ENCODE data around the gene CNTNAP5.

CNTNAP5 gene

DNA sequence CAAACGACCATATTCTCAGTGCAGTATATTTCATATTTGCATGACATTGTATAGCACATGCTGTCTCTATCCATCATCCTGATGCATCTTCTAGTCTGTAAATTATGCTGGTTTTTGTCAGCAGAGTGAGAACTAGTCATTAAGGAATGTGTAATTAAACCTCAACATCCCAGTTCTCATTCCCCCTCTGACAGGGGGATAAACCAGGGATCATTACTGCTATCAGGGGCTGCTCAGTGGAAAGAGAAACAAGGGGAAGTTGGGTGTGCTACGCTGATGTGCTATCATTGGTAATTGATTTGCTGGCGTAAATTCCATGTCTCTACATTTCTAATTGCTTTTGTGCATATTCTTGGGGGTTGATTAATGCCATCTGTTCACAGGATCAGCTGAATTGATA lies 7.7 kb downstream of the CNTNAP5 start:
- Histone ChIP-seq H3K9ac (ENCODE audit: low read depth, low read length) (no peak overlapping the region), H3K27me3 (ENCODE audit: control insufficient read depth, insufficient read depth, low read length) (no peaks in the 10 kb centered on the region), H3K9me3 (ENCODE audit: control insufficient read depth, insufficient read depth, low read length) (no peaks in the 10 kb centered on the region), H3K4me3 (ENCODE audit: low read depth, low read length) (no peak overlapping the region), H3K4me1 (ENCODE audit: control insufficient read depth, insufficient read depth, low read length) (no peaks in the 10 kb centered on the region), H3K36me3 (ENCODE audit: control insufficient read depth, insufficient read depth, low read length) (no peaks in the 10 kb centered on the region), H3K27ac (ENCODE audit: low read depth, low read length) (no peak overlapping the region)

DNA sequence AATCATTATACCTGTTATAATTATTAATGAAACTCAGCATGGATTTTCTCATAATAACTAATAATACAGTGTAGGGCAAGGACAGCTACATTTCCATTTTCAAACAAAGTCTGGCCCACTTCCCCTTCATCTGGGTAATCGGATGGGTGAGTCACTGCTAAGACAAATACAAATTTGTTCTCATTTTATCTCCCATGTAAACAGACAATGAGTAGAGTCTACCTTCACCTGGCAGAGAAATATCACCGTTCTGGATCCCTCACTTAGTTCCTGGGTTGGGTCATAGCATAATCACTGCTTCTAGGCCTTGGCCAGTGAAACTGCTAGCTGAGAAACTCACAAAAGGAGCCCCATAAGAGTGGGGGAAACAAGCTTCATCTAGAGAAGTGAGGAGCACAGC lies 9.2 kb downstream of the CNTNAP5 start:
- H3K4me1 ChIP-seq (ENCODE audit: control insufficient read depth, insufficient read depth, low read length), result peaks cover 8% of the 10 kb centered on the region
- no peaks in the 10 kb centered on the region for H3K36me3 ChIP-seq (ENCODE audit: control insufficient read depth, insufficient read depth, low read length)
- no peak overlapping the region for H3K4me3 ChIP-seq (ENCODE audit: low read depth, low read length)
- no peaks in the 10 kb centered on the region for H3K9me3 ChIP-seq (ENCODE audit: control insufficient read depth, insufficient read depth, low read length)
- H3K27me3 ChIP-seq (ENCODE audit: control insufficient read depth, insufficient read depth, low read length), result no peaks in the 10 kb centered on the region
- no peak overlapping the region for H3K27ac ChIP-seq (ENCODE audit: low read depth, low read length)
- H3K9ac ChIP-seq (ENCODE audit: low read depth, low read length), result no peak overlapping the region

DNA sequence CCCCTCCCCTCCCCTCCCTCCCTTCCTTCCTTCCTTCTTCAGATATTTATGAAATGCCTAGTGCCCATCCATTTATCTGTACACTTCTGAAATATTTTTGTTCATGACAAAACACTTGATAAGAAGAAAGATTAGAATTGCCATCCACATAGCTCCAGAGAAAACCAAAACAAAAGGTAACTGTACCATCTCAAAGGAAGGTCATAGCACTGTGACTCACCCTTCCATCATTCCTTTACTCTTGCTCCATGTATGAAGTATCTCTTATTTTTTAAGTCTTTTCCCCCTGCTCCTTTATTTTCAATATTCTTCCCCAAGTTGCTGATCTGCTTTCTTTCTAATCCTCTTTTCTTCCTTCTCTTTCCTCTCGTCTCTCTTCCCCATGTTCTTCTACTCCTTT lies 9.9 kb downstream of the CNTNAP5 start:
- H3K27ac ChIP-seq (ENCODE audit: low read depth, low read length), result no peak overlapping the region
- no peaks in the 10 kb centered on the region for H3K27me3 ChIP-seq (ENCODE audit: control insufficient read depth, insufficient read depth, low read length)
- no peak overlapping the region for H3K9ac ChIP-seq (ENCODE audit: low read depth, low read length)
- peaks cover 10% of the 10 kb centered on the region for H3K4me1 ChIP-seq (ENCODE audit: control insufficient read depth, insufficient read depth, low read length)
- H3K9me3 ChIP-seq (ENCODE audit: control insufficient read depth, insufficient read depth, low read length), result no peaks in the 10 kb centered on the region
- H3K4me3 ChIP-seq (ENCODE audit: low read depth, low read length), result no peak overlapping the region
- H3K36me3 ChIP-seq (ENCODE audit: control insufficient read depth, insufficient read depth, low read length), result no peaks in the 10 kb centered on the region

DNA sequence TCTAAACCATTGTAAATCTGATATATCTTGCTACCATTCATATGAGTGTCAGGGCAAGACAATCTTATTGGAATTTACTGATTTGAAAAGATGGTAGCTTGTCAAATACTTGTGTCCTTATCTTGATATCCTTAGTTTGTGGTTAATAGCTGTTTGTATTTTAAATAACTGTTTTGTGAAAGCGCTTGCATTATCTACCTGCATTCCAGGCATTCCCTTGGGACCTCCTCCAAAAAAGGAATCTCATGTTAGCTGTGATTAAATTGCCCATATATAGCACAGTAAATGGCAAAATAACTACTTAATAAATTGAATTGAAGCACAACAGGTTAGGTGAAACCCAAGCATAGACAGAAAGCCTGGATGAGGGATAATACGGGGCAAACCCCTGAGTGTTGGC lies 13.9 kb downstream of the CNTNAP5 start:
- H3K27me3 ChIP-seq (ENCODE audit: control insufficient read depth, insufficient read depth, low read length), result no peaks in the 10 kb centered on the region
- H3K36me3 ChIP-seq (ENCODE audit: control insufficient read depth, insufficient read depth, low read length), result no peaks in the 10 kb centered on the region
- H3K4me1 ChIP-seq (ENCODE audit: control insufficient read depth, insufficient read depth, low read length), result peaks cover 10% of the 10 kb centered on the region
- no peak overlapping the region for H3K9ac ChIP-seq (ENCODE audit: low read depth, low read length)
- no peaks in the 10 kb centered on the region for H3K9me3 ChIP-seq (ENCODE audit: control insufficient read depth, insufficient read depth, low read length)
- no peak overlapping the region for H3K27ac ChIP-seq (ENCODE audit: low read depth, low read length)
- H3K4me3 ChIP-seq (ENCODE audit: low read depth, low read length), result no peak overlapping the region

DNA sequence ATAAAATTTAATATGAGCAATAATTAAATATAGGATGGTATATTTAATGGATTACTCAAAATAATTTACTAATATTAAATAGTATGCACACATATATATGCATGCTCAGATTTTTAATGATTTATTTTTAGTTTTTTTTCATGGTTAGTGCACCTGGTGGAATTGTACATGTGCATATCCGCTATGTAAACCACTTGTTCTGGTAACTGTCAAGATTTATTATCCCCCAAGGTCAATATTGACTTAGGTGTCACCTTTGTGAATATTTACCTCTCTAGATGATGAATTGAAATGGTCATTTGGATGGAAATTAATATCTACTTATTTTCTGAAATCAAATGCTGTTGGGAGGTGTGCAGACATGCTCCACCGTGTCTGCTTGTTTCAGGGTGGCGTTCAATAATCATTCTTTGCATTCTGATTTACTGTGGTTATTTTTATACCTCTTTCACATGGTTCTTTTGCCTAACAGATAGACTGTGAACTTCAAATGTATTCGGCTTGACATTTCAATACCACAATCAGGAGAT lies 14.7 kb downstream of the CNTNAP5 start:
- Histone ChIP-seq H3K9ac (ENCODE audit: low read depth, low read length) (no peak overlapping the region), H3K4me3 (ENCODE audit: low read depth, low read length) (no peak overlapping the region), H3K36me3 (ENCODE audit: control insufficient read depth, insufficient read depth, low read length) (no peaks in the 10 kb centered on the region), H3K27ac (ENCODE audit: low read depth, low read length) (no peak overlapping the region), H3K4me1 (ENCODE audit: control insufficient read depth, insufficient read depth, low read length) (peaks cover 10% of the 10 kb centered on the region), H3K9me3 (ENCODE audit: control insufficient read depth, insufficient read depth, low read length) (no peaks in the 10 kb centered on the region), H3K27me3 (ENCODE audit: control insufficient read depth, insufficient read depth, low read length) (no peaks in the 10 kb centered on the region)

DNA sequence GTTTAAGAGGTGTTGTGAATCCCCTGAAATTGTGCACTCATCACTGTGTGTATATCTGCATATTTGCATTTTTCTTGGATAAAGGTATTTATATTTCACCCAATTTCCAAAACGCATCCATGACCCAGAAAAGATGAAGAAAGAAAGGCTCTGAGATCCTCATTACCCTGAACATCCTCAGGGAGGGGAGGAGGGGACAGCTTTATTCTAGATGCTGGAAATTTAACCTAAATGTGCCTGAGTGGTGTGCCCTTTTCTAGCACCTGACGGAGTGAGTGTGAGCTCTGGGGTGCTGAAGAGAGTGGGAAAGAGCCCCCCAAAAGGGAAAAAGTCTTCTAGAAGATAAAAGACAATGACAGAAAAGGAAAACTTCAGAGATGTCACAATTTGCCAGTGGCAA lies 20.8 kb downstream of the CNTNAP5 start:
- Histone ChIP-seq H3K4me1 (ENCODE audit: control insufficient read depth, insufficient read depth, low read length) (peaks cover 36% of the 10 kb centered on the region), H3K36me3 (ENCODE audit: control insufficient read depth, insufficient read depth, low read length) (no peaks in the 10 kb centered on the region), H3K9me3 (ENCODE audit: control insufficient read depth, insufficient read depth, low read length) (no peaks in the 10 kb centered on the region), H3K27ac (ENCODE audit: low read depth, low read length) (peak overlapping the region; percentile 72), H3K4me3 (ENCODE audit: low read depth, low read length) (no peak overlapping the region), H3K27me3 (ENCODE audit: control insufficient read depth, insufficient read depth, low read length) (no peaks in the 10 kb centered on the region), H3K9ac (ENCODE audit: low read depth, low read length) (no peak overlapping the region)

DNA sequence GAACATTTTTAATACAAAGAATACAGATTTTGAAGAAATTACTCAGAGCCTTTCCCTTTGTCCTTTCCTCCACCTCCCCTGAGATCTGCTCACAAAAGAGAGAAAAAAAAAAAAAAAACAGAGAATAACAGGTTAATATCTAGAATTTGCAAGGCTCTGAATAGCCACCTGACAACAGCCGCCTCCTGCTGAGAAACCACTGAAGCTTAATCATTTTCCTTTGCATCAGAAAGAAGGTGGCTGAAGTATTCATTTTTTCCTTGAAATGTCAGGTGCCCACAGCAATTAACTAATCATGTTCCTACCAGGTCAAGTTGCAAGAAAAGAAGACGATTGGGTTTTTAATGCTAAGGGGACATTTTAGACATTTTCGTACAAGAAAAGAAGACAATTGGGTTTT lies 21.2 kb downstream of the CNTNAP5 start:
- Histone ChIP-seq H3K27ac (ENCODE audit: low read depth, low read length) (peak overlapping the region; percentile 72), H3K4me3 (ENCODE audit: low read depth, low read length) (peak overlapping the region; percentile 1; the same call in 1 of the 2 replicates), H3K9ac (ENCODE audit: low read depth, low read length) (no peak overlapping the region), H3K27me3 (ENCODE audit: control insufficient read depth, insufficient read depth, low read length) (no peaks in the 10 kb centered on the region), H3K9me3 (ENCODE audit: control insufficient read depth, insufficient read depth, low read length) (no peaks in the 10 kb centered on the region), H3K36me3 (ENCODE audit: control insufficient read depth, insufficient read depth, low read length) (no peaks in the 10 kb centered on the region), H3K4me1 (ENCODE audit: control insufficient read depth, insufficient read depth, low read length) (peaks cover 36% of the 10 kb centered on the region)

DNA sequence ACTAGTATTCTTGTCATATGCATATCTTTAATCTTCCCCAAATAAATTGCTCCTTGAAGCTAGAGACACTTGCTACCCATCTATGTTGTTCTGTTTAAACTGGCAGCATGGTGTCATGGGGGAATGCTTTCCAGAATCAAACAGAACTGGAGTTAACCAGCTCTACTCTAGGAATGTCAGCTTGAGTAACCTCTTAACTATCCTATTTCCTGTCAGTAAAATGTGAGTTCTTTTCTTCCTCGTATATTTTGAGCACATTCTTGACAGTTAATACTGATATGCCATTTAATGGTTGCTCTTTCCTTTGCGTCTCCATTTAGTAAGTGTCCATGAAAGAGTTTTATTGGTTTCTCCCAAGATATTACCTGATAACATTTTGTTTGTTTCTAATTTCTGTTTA lies 23.0 kb downstream of the CNTNAP5 start:
- H3K27me3 ChIP-seq (ENCODE audit: control insufficient read depth, insufficient read depth, low read length), result no peaks in the 10 kb centered on the region
- H3K9ac ChIP-seq (ENCODE audit: low read depth, low read length), result no peak overlapping the region
- H3K4me1 ChIP-seq (ENCODE audit: control insufficient read depth, insufficient read depth, low read length), result peaks cover 36% of the 10 kb centered on the region
- H3K9me3 ChIP-seq (ENCODE audit: control insufficient read depth, insufficient read depth, low read length), result no peaks in the 10 kb centered on the region
- H3K36me3 ChIP-seq (ENCODE audit: control insufficient read depth, insufficient read depth, low read length), result no peaks in the 10 kb centered on the region
- H3K4me3 ChIP-seq (ENCODE audit: low read depth, low read length), result no peak overlapping the region
- H3K27ac ChIP-seq (ENCODE audit: low read depth, low read length), result no peak overlapping the region

DNA sequence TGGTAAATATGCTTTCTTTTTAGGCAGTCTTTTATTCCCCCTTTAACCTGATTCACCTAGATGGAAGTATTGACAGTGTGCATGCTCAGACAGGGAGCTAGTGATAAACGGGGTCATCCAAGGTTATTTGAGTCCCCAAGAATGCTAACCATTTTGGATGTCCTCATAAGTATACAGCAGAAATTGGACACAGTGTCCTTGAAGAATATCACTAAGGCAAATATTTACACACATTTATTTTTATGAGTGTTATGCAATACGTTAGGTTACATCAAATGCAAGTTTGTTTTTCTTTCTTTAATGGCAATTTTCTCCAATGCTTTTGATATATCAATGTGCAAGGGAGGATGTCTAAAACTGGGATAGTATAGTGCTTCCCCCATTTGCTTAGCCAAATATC lies 23.6 kb downstream of the CNTNAP5 start:
- Histone ChIP-seq H3K9ac (ENCODE audit: low read depth, low read length) (no peak overlapping the region), H3K9me3 (ENCODE audit: control insufficient read depth, insufficient read depth, low read length) (no peaks in the 10 kb centered on the region), H3K27me3 (ENCODE audit: control insufficient read depth, insufficient read depth, low read length) (no peaks in the 10 kb centered on the region), H3K36me3 (ENCODE audit: control insufficient read depth, insufficient read depth, low read length) (no peaks in the 10 kb centered on the region), H3K27ac (ENCODE audit: low read depth, low read length) (no peak overlapping the region), H3K4me1 (ENCODE audit: control insufficient read depth, insufficient read depth, low read length) (peaks cover 36% of the 10 kb centered on the region), H3K4me3 (ENCODE audit: low read depth, low read length) (no peak overlapping the region)

DNA sequence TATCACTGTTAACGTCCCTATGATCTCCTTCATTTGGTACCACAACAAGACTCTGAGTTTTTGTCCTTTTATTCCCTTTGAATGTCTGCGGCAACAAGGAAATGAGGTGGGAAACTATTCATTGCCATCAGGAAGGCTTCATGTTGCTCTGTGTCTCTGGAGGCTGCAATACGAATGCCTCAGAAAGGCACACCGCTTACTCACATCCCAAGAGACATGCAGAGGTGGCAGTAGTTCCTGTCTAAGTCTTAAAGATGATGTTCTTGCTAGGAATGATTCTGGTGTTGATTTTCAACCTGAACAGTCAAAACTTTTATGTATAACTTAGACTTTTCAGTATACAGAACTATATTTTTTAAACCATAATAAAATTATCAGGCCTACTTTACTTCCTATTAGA lies 24.0 kb downstream of the CNTNAP5 start:
- Histone ChIP-seq H3K9me3 (ENCODE audit: control insufficient read depth, insufficient read depth, low read length) (no peaks in the 10 kb centered on the region), H3K4me3 (ENCODE audit: low read depth, low read length) (no peak overlapping the region), H3K36me3 (ENCODE audit: control insufficient read depth, insufficient read depth, low read length) (no peaks in the 10 kb centered on the region), H3K4me1 (ENCODE audit: control insufficient read depth, insufficient read depth, low read length) (peaks cover 36% of the 10 kb centered on the region), H3K27me3 (ENCODE audit: control insufficient read depth, insufficient read depth, low read length) (no peaks in the 10 kb centered on the region), H3K9ac (ENCODE audit: low read depth, low read length) (no peak overlapping the region), H3K27ac (ENCODE audit: low read depth, low read length) (no peak overlapping the region)

DNA sequence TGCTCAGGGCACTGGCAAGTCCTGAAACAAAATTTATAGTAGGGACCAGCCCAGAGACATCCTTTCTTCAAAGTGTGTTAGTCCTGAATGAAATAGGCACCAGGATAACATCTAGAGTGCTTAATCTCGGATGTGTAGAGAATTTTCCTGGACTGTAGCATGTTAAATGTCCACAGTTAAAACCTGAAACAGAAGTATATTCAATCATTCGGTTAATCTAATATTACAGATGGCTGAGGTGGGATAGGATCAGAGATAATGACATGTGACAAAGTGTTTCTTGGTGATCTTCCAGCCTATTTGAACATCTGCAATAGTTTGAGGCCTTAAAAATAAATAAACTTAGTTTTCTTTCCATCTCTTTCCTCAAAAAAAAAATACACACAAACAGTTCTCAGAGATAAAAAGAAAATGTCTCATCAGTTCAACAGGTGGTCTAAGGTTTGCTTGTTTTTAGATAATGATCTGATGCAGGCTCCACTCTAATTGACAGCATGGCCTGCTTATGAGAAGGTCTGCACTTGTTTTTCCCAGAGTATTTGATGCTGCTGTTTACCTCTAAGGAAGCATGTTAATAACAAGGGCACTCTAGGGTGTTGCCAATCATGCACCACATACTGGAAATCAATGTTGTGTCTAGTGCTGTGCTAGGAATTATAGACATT lies 25.9 kb downstream of the CNTNAP5 start:
- H3K9me3 ChIP-seq (ENCODE audit: control insufficient read depth, insufficient read depth, low read length), result no peaks in the 10 kb centered on the region
- H3K9ac ChIP-seq (ENCODE audit: low read depth, low read length), result no peak overlapping the region
- H3K4me3 ChIP-seq (ENCODE audit: low read depth, low read length), result no peak overlapping the region
- no peak overlapping the region for H3K27ac ChIP-seq (ENCODE audit: low read depth, low read length)
- H3K4me1 ChIP-seq (ENCODE audit: control insufficient read depth, insufficient read depth, low read length), result peaks cover 31% of the 10 kb centered on the region
- no peaks in the 10 kb centered on the region for H3K27me3 ChIP-seq (ENCODE audit: control insufficient read depth, insufficient read depth, low read length)
- no peaks in the 10 kb centered on the region for H3K36me3 ChIP-seq (ENCODE audit: control insufficient read depth, insufficient read depth, low read length)
